Keratinocyte (primary cell): Measurements from ENCODE around the gene PTGDS. TPM values are rescaled to one million over a fixed set of nuclear protein-coding genes. Genes with fewer than 3 reads are reported as not detected.

Experiments
- DNase-seq: peaks from one replicate; pipeline ENCODE4 v3.0.0-alpha.2; 2011; ENCODE audit warnings: low read depth, missing footprints, low spot score
- FAIRE-seq: peaks from 2 replicates; lab custom pipeline; 2011; peaks lifted over from hg19 to GRCh38; lab: Jason Lieb, UNC
- H2AFZ ChIP-seq: 2 replicates; pipeline ENCODE4 v1.6.0; 2012; ENCODE audit warnings: low read length, control low read depth, inconsistent platforms; ENCODE audit not compliant: control insufficient read depth
- H3K27ac ChIP-seq: 2 replicates; pipeline ENCODE4 v1.5.1; 2011; ENCODE audit warnings: low read length; ENCODE audit not compliant: control insufficient read depth, insufficient read depth
- H3K27me3 ChIP-seq: 3 replicates; pipeline ENCODE4 v1.6.0; 2011; ENCODE audit warnings: low read length; ENCODE audit not compliant: control insufficient read depth, insufficient read depth; ENCODE audit errors: extremely low read depth
- H3K36me3 ChIP-seq, 2 experiments: 2 replicates in 1 of 2; 3 replicates in 1 of 2; pipeline ENCODE4 v1.5.1; 2011; ENCODE audit warnings: low read length in 2 of 2, mild to moderate bottlenecking in 1 of 2; ENCODE audit not compliant: control insufficient read depth in 2 of 2, insufficient read depth in 2 of 2; ENCODE audit errors: extremely low read depth in 1 of 2
- H3K4me1 ChIP-seq: 3 replicates; pipeline ENCODE4 v1.5.1; 2011; ENCODE audit warnings: low read length; ENCODE audit not compliant: control insufficient read depth, insufficient read depth; ENCODE audit errors: extremely low read depth
- H3K4me2 ChIP-seq: 3 replicates; pipeline ENCODE4 v1.6.0; 2011; ENCODE audit warnings: low read depth, low read length; ENCODE audit not compliant: control insufficient read depth, insufficient read depth; ENCODE audit errors: extremely low read depth
- H3K4me3 ChIP-seq, 3 experiments: fragments of 200-600 bp in 1 of 3; sonication (generic) in 1 of 3; 2 replicates in 2 of 3; 3 replicates in 1 of 3; pipeline ENCODE4 v1.5.1; 2011 to 2016; ENCODE audit warnings: low read length in 3 of 3, mild to moderate bottlenecking in 3 of 3, control low read depth in 2 of 3, inconsistent platforms in 1 of 3, low read depth in 1 of 3, mixed read lengths in 1 of 3, mixed run types in 1 of 3, moderate library complexity in 1 of 3; ENCODE audit not compliant: control insufficient read depth in 2 of 3, insufficient read depth in 2 of 3; ENCODE audit errors: extremely low read depth in 1 of 3
- H3K79me2 ChIP-seq: 2 replicates; pipeline ENCODE4 v1.6.0; 2012; ENCODE audit warnings: low read length; ENCODE audit not compliant: control insufficient read depth, insufficient read depth
- H3K9ac ChIP-seq: 3 replicates; pipeline ENCODE4 v1.6.0; 2011; ENCODE audit warnings: low read length; ENCODE audit not compliant: control insufficient read depth, insufficient read depth; ENCODE audit errors: extremely low read depth
- H3K9me1 ChIP-seq: 3 replicates; pipeline ENCODE4 v1.6.0; 2011; ENCODE audit warnings: low read length; ENCODE audit not compliant: control insufficient read depth, insufficient read depth; ENCODE audit errors: extremely low read depth
- H3K9me3 ChIP-seq: 2 replicates; pipeline ENCODE4 v1.5.1; 2012; ENCODE audit warnings: low read depth, low read length; ENCODE audit not compliant: control insufficient read depth
- H4K20me1 ChIP-seq: 3 replicates; pipeline ENCODE4 v1.6.0; 2011; ENCODE audit warnings: low read length; ENCODE audit not compliant: control insufficient read depth, insufficient read depth; ENCODE audit errors: extremely low read depth
- CTCF ChIP-seq, 3 experiments: IDR thresholded peaks in 1 of 3; conservative IDR thresholded peaks in 1 of 3; optimal IDR thresholded peaks in 1 of 3; 2 replicates in 2 of 3; 3 replicates in 1 of 3; pipeline versions ENCODE3 to v1.5.1; 2011; ENCODE audit warnings: low read length in 3 of 3, mild to moderate bottlenecking in 3 of 3, moderate library complexity in 2 of 3, control low read depth in 1 of 3, inconsistent platforms in 1 of 3; ENCODE audit not compliant: insufficient read depth in 2 of 3; ENCODE audit errors: extremely low read depth in 1 of 3
- EZH2 ChIP-seq: IDR thresholded peaks from one replicate; pipeline ENCODE4 v1.6.1; 2012; ENCODE audit warnings: inconsistent platforms, mild to moderate bottlenecking, low read length, moderate library complexity
- dilution Hi-C: fragments of 300-500 bp; cut with MboI; formaldehyde crosslinking; loops from one replicate; pipeline ENCODE4 v1.7.0; 2020; ENCODE audit warnings: low sequenced_read_pairs; ENCODE audit not compliant: extremely low pct_ligation_motif_present
- polyA plus RNA-seq, 5 experiments: library from polyadenylated mRNA; depleted of rRNA in 3 of 5; stranded (reverse) in 3 of 5; stranded (forward) in 1 of 5; unstranded in 1 of 5; fragments of >200 nt; gene quantifications; 1 replicate in 1 of 5; 2 replicates in 3 of 5; 3 replicates in 1 of 5; pipeline versions ENCODE4 v1.2.1 to v1.2.3, GENCODE V29; 2011 to 2012; ENCODE audit warnings: missing spikeins in 2 of 5, low read depth in 1 of 5, low replicate concordance in 1 of 5

The PTGDS gene
- polyA plus RNA-seq, 1 donor (not counting 4 experiments of a cell fraction or from before 2014, with no cell fraction given): not detected

- FAIRE-seq: no peak
- no peak for DNase-seq
- Histone ChIP-seq H3K9me1 (no peaks in the 10 kb centered on the region), H3K79me2 (no peaks in the 10 kb centered on the region), H3K27me3 (no peaks in the 10 kb centered on the region), H3K27ac (no peak overlapping the region), H3K4me3 (no peak overlapping the region), H3K4me2 (peak overlapping the region; percentile 56), H4K20me1 (no peaks in the 10 kb centered on the region), H2AFZ (peak overlapping the region; percentile 40), H3K9ac (no peak overlapping the region), H3K36me3 (no peaks in the 10 kb centered on the region), H3K9me3 (no peaks in the 10 kb centered on the region), H3K4me1 (peaks cover 8% of the 10 kb centered on the region)
- TF ChIP-seq EZH2 (no peak), CTCF (optimal IDR thresholded peaks at IDR 0.05 in 1 of 3, IDR thresholded peaks at IDR 0.05 in 1 of 3, conservative IDR thresholded peaks at IDR 0.05 in 1 of 3; ENCODE audit: extremely low read depth in 1 of 3, insufficient read depth in 2 of 3, low read length in 3 of 3) (no peak)
- dilution Hi-C loops: no loop called here
Measured at GRCh38 chr9:136974817-136975535, 2.3 kb upstream of the PTGDS start.

- Histone ChIP-seq H3K4me1 (peaks cover 8% of the 10 kb centered on the region), H3K9me1 (no peaks in the 10 kb centered on the region), H3K4me3 (no peak overlapping the region), H2AFZ (no peak overlapping the region), H3K36me3 (no peaks in the 10 kb centered on the region), H3K27me3 (no peaks in the 10 kb centered on the region), H3K9me3 (no peaks in the 10 kb centered on the region), H3K79me2 (no peaks in the 10 kb centered on the region), H3K4me2 (no peak overlapping the region), H3K27ac (no peak overlapping the region), H3K9ac (no peak overlapping the region), H4K20me1 (no peaks in the 10 kb centered on the region)
- no peak for FAIRE-seq
- no peak for DNase-seq
- dilution Hi-C loops: no loop called here
- TF ChIP-seq CTCF (optimal IDR thresholded peaks at IDR 0.05 in 1 of 3, IDR thresholded peaks at IDR 0.05 in 1 of 3, conservative IDR thresholded peaks at IDR 0.05 in 1 of 3; ENCODE audit: extremely low read depth in 1 of 3, insufficient read depth in 2 of 3, low read length in 3 of 3): peak in 2 of 3 experiments; percentile 25
- TF ChIP-seq EZH2: no peak
Measured at GRCh38 chr9:136975644-136976043, 1.7 kb upstream of the PTGDS start.
